Ishikawa (cell line): Measurements from ENCODE around the gene ITPA.

ENCODE experiments used
- EP300 ChIP-seq: IDR thresholded peaks from 2 replicates; pipeline ENCODE4 v1.6.1; 2012; ENCODE audit warnings: borderline replicate concordance
- MAX ChIP-seq: IDR thresholded peaks from 2 replicates; pipeline ENCODE4 v1.6.1; 2012
- NFIC ChIP-seq: IDR thresholded peaks from 2 replicates; pipeline ENCODE4 v1.6.1; 2012
- RAD21 ChIP-seq: IDR thresholded peaks from 2 replicates; pipeline ENCODE4 v1.6.1; 2012; ENCODE audit warnings: low read depth
- REST ChIP-seq: IDR thresholded peaks from 2 replicates; pipeline ENCODE4 v1.6.1; 2012; ENCODE audit warnings: low read depth, mild to moderate bottlenecking
- TCF12 ChIP-seq: IDR thresholded peaks from 2 replicates; pipeline ENCODE4 v1.6.1; 2012; ENCODE audit warnings: low read depth

GRCh38 chr20:3218307-3218988 is 9.2 kb downstream of the ITPA start:
- no peak for TF ChIP-seq REST
- TF ChIP-seq RAD21: peak; percentile 32; the same call in 1 of the 2 replicates
- no peak for TF ChIP-seq MAX
- TF ChIP-seq NFIC: no peak
- no peak for TF ChIP-seq EP300
- TF ChIP-seq TCF12: no peak
